Measurements from ENCODE around the gene DENND6B.
A peak's percentile ranks its signal among the peaks of the same experiment; 100 is the strongest.

Gene DENND6B

GRCh38 chr22:50316114-50317065, 10.4 kb downstream of the DENND6B start:
- DNase-seq (ENCODE audit: extremely low read depth in 1 of 2, low read depth in 1 of 2): no peak

- DNase-seq (ENCODE audit: extremely low read depth in 1 of 2, low read depth in 1 of 2): no peak
Measured at GRCh38 chr22:50315289-50316113, 11.3 kb downstream of the DENND6B start.

GRCh38 chr22:50314455-50315288, 12.1 kb downstream of the DENND6B start:
- DNase-seq (ENCODE audit: extremely low read depth in 1 of 2, low read depth in 1 of 2): peak; percentile 55 to 75

- DNase-seq (ENCODE audit: extremely low read depth in 1 of 2, low read depth in 1 of 2): no peak
Measured at GRCh38 chr22:50314081-50314454, 12.7 kb downstream of the DENND6B start.

GRCh38 chr22:50313600-50313999, 13.2 kb downstream of the DENND6B start:
- DNase-seq (ENCODE audit: extremely low read depth in 1 of 2, low read depth in 1 of 2): no peak

GRCh38 chr22:50313021-50313420, 13.8 kb downstream of the DENND6B start:
- DNase-seq (ENCODE audit: extremely low read depth in 1 of 2, low read depth in 1 of 2): no peak

- no peak for DNase-seq (ENCODE audit: extremely low read depth in 1 of 2, low read depth in 1 of 2)
Measured at GRCh38 chr22:50312371-50312770, 14.4 kb downstream of the DENND6B start.

- no peak for DNase-seq (ENCODE audit: extremely low read depth in 1 of 2, low read depth in 1 of 2)
Measured at GRCh38 chr22:50311606-50312351, 15.0 kb downstream of the DENND6B start.

- DNase-seq (ENCODE audit: extremely low read depth in 1 of 2, low read depth in 1 of 2): no peak
Measured at GRCh38 chr22:50310949-50311444, 15.8 kb downstream of the DENND6B start.

- DNase-seq (ENCODE audit: extremely low read depth in 1 of 2, low read depth in 1 of 2): no peak
Measured at GRCh38 chr22:50310031-50310722, 16.6 kb downstream of the DENND6B start.

- DNase-seq (ENCODE audit: extremely low read depth in 1 of 2, low read depth in 1 of 2): no peak
Measured at GRCh38 chr22:50309601-50309991, 17.2 kb downstream of the DENND6B start.

GRCh38 chr22:50308986-50309600, 17.7 kb downstream of the DENND6B start:
- DNase-seq (ENCODE audit: extremely low read depth in 1 of 2, low read depth in 1 of 2): no peak

GRCh38 chr22:50308597-50308935, 18.2 kb downstream of the DENND6B start:
- DNase-seq (ENCODE audit: extremely low read depth in 1 of 2, low read depth in 1 of 2): no peak

GRCh38 chr22:50307890-50308596, 18.8 kb downstream of the DENND6B start:
- DNase-seq (ENCODE audit: extremely low read depth in 1 of 2, low read depth in 1 of 2): no peak

- DNase-seq (ENCODE audit: extremely low read depth in 1 of 2, low read depth in 1 of 2): peak in 1 of 2 donors; percentile 26
Measured at GRCh38 chr22:50306753-50307749, 19.8 kb downstream of the DENND6B start, which contains the start of gene PLXNB2. Gene PLXNB2 (minus strand): TSS chr22:50307646. CDS start chr22:50290584, 17,062 bp downstream.

GRCh38 chr22:50305923-50306566, 20.8 kb downstream of the DENND6B start:
- no peak for DNase-seq (ENCODE audit: extremely low read depth in 1 of 2, low read depth in 1 of 2)
